ENCODE results near the gene IRF7.

DNA sequence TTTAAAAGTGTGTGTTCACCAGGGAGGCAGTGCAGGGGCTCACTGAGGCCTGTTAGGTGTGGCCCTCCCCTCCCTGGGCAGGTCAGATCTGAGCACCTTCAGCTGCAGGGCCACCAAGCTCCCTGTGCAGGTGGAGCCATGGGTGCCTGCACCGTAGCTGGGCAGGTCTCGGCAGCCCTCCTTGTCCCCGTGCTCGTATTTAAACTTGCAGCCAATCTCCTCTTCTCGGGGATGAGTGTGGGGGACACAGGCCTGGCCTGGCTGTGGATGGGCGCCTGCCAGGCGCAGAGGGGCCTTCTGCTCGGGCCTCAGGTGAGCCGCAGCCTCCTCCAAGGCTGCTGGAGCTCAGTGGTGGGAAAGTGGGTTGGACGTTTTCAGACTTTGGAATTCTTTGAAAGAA, 20.4 kb downstream of the IRF7 start:
- TF ChIP-seq, protein P1, sequence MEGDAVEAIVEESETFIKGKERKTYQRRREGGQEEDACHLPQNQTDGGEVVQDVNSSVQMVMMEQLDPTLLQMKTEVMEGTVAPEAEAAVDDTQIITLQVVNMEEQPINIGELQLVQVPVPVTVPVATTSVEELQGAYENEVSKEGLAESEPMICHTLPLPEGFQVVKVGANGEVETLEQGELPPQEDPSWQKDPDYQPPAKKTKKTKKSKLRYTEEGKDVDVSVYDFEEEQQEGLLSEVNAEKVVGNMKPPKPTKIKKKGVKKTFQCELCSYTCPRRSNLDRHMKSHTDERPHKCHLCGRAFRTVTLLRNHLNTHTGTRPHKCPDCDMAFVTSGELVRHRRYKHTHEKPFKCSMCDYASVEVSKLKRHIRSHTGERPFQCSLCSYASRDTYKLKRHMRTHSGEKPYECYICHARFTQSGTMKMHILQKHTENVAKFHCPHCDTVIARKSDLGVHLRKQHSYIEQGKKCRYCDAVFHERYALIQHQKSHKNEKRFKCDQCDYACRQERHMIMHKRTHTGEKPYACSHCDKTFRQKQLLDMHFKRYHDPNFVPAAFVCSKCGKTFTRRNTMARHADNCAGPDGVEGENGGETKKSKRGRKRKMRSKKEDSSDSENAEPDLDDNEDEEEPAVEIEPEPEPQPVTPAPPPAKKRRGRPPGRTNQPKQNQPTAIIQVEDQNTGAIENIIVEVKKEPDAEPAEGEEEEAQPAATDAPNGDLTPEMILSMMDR (IDR thresholded peaks at IDR 0.05): no peak
- TF ChIP-seq POLR2A (IDR thresholded peaks at IDR 0.05): no peak

All from adrenal gland (tissue), 5 donors.